ENCODE measurements around the gene SSH2. TPM values are rescaled to one million over a fixed set of nuclear protein-coding genes. Genes with fewer than 3 reads are reported as not detected.

Gene SSH2
- total and polyA plus RNA-seq, 2 experiments from 2014 or later: 9.9 to 12.7 TPM

DNA sequence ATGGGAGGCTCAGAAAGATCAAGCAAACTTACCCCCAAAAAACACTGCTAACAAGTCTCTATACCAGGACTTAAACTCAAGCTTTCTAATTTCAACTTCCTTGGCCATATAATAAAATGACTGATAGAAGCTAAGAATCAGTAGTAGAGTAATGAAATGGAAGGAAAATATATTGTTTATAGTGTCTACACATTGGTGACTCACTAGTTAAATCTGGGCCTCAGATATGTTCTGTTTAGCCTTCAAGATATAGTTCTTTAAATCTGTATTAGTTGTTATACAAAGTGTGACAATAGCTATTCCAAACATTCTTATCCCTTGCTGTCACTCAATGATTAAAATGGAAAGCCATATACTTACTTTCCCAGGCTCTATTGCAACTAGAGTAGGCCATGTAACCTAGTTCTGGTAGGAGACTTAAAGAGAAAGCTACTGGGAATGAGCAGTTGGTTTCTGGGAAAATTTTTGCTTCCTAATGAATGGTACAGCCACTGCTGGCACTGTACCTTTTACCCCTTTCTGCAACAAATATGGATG, 18.3 kb downstream of the SSH2 start:
- peaks cover 64% of the 10 kb centered on the region for H3K79me2 ChIP-seq
- no peaks in the 10 kb centered on the region for H3K9me3 ChIP-seq (ENCODE audit: low read depth)
- H3K27ac ChIP-seq: no peak overlapping the region

DNA sequence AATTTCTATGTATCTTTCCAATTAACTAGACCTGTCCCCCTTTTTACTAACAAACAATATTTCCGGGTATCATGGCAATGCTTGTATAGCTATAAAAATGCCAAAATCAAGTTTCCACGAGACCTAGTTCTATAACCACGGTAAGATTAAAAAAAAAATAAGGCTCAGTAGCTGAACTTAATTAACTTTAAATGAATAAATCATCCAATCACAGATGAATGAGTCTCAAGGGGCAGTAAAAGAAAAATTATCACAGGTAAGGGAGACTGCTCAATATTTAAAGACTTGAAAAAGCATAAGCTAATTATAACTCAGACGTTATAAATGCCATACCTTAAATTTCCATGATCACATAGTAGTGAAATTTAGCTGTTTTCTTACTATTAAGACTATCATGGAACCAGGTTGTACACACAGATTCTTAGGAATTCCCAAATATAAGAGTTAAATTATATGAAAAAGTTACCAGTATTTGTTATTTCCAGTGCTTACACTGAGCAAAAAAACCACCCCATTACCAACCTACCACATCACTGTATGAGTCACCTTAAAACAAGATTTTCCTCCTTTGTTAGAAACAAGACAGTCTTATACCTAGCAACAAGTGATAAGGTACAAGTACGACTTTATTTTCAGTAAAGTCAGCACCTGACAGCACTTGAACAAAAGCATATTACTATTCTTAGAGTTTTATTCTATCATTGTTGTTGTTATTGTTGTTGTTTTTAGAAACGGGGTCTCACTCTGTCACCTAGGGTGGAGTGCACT, 20.6 kb downstream of the SSH2 start:
- H3K9me2 ChIP-seq (replicated peaks; ENCODE audit: insufficient read depth): no peaks in the 10 kb centered on the region
- no peak overlapping the region for H3K4me2 ChIP-seq
- H2AFZ ChIP-seq: no peak overlapping the region
- no peak overlapping the region for H3K4me3 ChIP-seq
- no peak for DNase-seq (ENCODE audit: low spot score)
- H4K20me1 ChIP-seq (ENCODE audit: insufficient read depth, poor library complexity, severe bottlenecking): no peaks in the 10 kb centered on the region
- H3K27me3 ChIP-seq: no peaks in the 10 kb centered on the region
- WGBS (ENCODE audit: low lambda C conversion rate, missing lambda C conversion rate): 87% methylated on average over 6 of the region's 6 CpGs
- H3K36me3 ChIP-seq (replicated peaks; ENCODE audit: insufficient read depth, low read depth): no peaks in the 10 kb centered on the region
- no peak overlapping the region for H3K27ac ChIP-seq
- TF ChIP-seq EZH2 (IDR thresholded peaks at IDR 0.05; ENCODE audit: borderline replicate concordance) (no peak), EZH2phosphoT487 (IDR thresholded peaks at IDR 0.05; ENCODE audit: low read depth, severe bottlenecking, unreplicated experiment) (no peak)
- TF ChIP-seq, protein P1, sequence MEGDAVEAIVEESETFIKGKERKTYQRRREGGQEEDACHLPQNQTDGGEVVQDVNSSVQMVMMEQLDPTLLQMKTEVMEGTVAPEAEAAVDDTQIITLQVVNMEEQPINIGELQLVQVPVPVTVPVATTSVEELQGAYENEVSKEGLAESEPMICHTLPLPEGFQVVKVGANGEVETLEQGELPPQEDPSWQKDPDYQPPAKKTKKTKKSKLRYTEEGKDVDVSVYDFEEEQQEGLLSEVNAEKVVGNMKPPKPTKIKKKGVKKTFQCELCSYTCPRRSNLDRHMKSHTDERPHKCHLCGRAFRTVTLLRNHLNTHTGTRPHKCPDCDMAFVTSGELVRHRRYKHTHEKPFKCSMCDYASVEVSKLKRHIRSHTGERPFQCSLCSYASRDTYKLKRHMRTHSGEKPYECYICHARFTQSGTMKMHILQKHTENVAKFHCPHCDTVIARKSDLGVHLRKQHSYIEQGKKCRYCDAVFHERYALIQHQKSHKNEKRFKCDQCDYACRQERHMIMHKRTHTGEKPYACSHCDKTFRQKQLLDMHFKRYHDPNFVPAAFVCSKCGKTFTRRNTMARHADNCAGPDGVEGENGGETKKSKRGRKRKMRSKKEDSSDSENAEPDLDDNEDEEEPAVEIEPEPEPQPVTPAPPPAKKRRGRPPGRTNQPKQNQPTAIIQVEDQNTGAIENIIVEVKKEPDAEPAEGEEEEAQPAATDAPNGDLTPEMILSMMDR (IDR thresholded peaks at IDR 0.05; ENCODE audit: poor library complexity): no peak
- peaks cover 77% of the 10 kb centered on the region for H3K79me2 ChIP-seq
- no peaks in the 10 kb centered on the region for H3K9me3 ChIP-seq (ENCODE audit: low read depth)
- no peaks in the 10 kb centered on the region for H3K4me1 ChIP-seq (ENCODE audit: insufficient read depth)

More for the DNA sequence above, 18.3 kb downstream of the SSH2 start:
- TF ChIP-seq EZH2phosphoT487 (IDR thresholded peaks at IDR 0.05; ENCODE audit: low read depth, severe bottlenecking, unreplicated experiment): no peak
- no peak for TF ChIP-seq EZH2 (IDR thresholded peaks at IDR 0.05; ENCODE audit: borderline replicate concordance)
- TF ChIP-seq, protein P1 (IDR thresholded peaks at IDR 0.05; ENCODE audit: poor library complexity): no peak
- H3K4me2 ChIP-seq: no peak overlapping the region
- no peaks in the 10 kb centered on the region for H4K20me1 ChIP-seq (ENCODE audit: insufficient read depth, poor library complexity, severe bottlenecking)
- no peaks in the 10 kb centered on the region for H3K36me3 ChIP-seq (replicated peaks; ENCODE audit: insufficient read depth, low read depth)
- H3K4me1 ChIP-seq (ENCODE audit: insufficient read depth): no peaks in the 10 kb centered on the region
- H3K9me2 ChIP-seq (replicated peaks; ENCODE audit: insufficient read depth): no peaks in the 10 kb centered on the region
- H3K27me3 ChIP-seq: no peaks in the 10 kb centered on the region
- H2AFZ ChIP-seq: no peak overlapping the region
- H3K4me3 ChIP-seq: no peak overlapping the region
- no peak for DNase-seq (ENCODE audit: low spot score)

DNA sequence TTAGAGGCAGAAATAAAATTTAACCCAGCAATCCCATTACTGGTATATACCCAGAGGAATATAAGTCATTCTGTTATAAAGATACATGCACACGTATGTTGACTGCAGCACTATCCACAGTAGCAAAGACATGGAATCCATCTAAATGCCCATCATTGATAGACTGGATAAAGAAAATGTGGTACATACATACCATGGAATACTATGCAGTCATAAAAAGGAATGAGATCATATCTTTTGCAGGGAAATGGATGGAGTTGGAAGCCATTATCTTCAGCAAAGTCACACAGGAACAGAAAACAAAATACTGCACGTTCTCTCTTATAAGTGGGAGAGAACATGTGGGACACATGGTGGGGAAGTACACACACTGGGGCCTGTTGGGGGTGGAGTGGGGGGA, 23.1 kb downstream of the SSH2 start:
- H4K20me1 ChIP-seq (ENCODE audit: insufficient read depth, poor library complexity, severe bottlenecking): no peaks in the 10 kb centered on the region
- H3K36me3 ChIP-seq (replicated peaks; ENCODE audit: insufficient read depth, low read depth): no peaks in the 10 kb centered on the region
- H3K4me1 ChIP-seq (ENCODE audit: insufficient read depth): no peaks in the 10 kb centered on the region
- DNase-seq (ENCODE audit: low spot score): no peak
- H3K9me3 ChIP-seq (ENCODE audit: low read depth): no peaks in the 10 kb centered on the region
- WGBS (ENCODE audit: low lambda C conversion rate, missing lambda C conversion rate): 100% methylated on average over 2 of the region's 2 CpGs
- H3K4me3 ChIP-seq: no peak overlapping the region
- H3K4me2 ChIP-seq: no peak overlapping the region
- H2AFZ ChIP-seq: no peak overlapping the region
- H3K79me2 ChIP-seq: peaks cover 76% of the 10 kb centered on the region
- no peaks in the 10 kb centered on the region for H3K9me2 ChIP-seq (replicated peaks; ENCODE audit: insufficient read depth)
- no peaks in the 10 kb centered on the region for H3K27me3 ChIP-seq
- H3K27ac ChIP-seq: no peak overlapping the region
- TF ChIP-seq EZH2phosphoT487 (IDR thresholded peaks at IDR 0.05; ENCODE audit: low read depth, severe bottlenecking, unreplicated experiment): no peak
- TF ChIP-seq, protein P1 (IDR thresholded peaks at IDR 0.05; ENCODE audit: poor library complexity): no peak
- no peak for TF ChIP-seq EZH2 (IDR thresholded peaks at IDR 0.05; ENCODE audit: borderline replicate concordance)
